ENCODE results near the gene STN1. TPM values are rescaled to one million over a fixed set of nuclear protein-coding genes. Genes with fewer than 3 reads are reported as not detected.

STN1 gene
- total and polyA plus RNA-seq, 2 of the 8 experiments (the other 6 are each of a cell fraction or from before 2014, with no cell fraction given): 10.1 to 12.4 TPM

DNA sequence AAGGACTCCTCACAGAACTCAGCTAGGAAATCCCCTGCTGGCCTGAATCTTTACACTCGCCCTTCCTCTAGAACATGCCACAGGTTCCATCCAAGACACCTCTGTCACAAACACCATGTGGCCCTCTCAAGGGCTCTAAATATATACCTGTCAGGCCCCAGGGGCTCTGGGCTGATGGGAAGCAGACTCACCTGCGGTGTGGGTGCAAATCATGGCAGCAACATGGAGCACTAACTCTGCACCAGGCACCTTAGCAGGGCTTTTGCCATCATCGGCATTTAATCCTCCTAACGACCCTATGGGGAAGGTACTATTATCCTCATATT lies 80.0 kb downstream of the STN1 start:
- ChIA-PET POLR2A (ENCODE audit: partially characterized antibody) (interaction anchor here (1.3 to 3.2 kb wide), 4 partner anchors 12 to 17 kb away, joined by 3 to 8 read pairs (median 4); partner anchors contain the start of gene SH3PXD2A), CTCF (ENCODE audit: partially characterized antibody) (interaction anchor here (0.7 to 3.5 kb wide), 19 partner anchors 10 to 152 kb away, joined by 3 to 14 read pairs (median 3); partner anchors contain the start of gene SH3PXD2A)
- Histone ChIP-seq H3K4me3 (ENCODE audit: extremely low read depth in 1 of 4, insufficient read depth in 2 of 4, low read depth in 3 of 4, low read length in 4 of 4) (no peak overlapping the region), H3K27ac (ENCODE audit: low read depth, low read length) (no peak overlapping the region), H2AFZ (ENCODE audit: low read length) (no peak overlapping the region), H2AK5ac (ENCODE audit: low read depth, low read length) (no peak overlapping the region), H2BK120ac (replicated peaks; ENCODE audit: low read depth, low read length) (no peak overlapping the region), H3K4me2 (ENCODE audit: insufficient read depth in 1 of 2, low read depth in 2 of 2, low read length in 2 of 2) (no peak overlapping the region), H3K27me3 (replicated peaks in 1 of 4; ENCODE audit: control insufficient read depth in 3 of 4, extremely low read depth in 1 of 4, insufficient read depth in 3 of 4, low read length in 3 of 4) (no peaks in the 10 kb centered on the region), H3K36me3 (ENCODE audit: control insufficient read depth in 2 of 4, insufficient read depth in 4 of 4, low read length in 3 of 4) (no peaks in the 10 kb centered on the region), H4K20me1 (replicated peaks in 1 of 2; ENCODE audit: control insufficient read depth in 1 of 2, insufficient read depth in 2 of 2, low read length in 2 of 2) (no peaks in the 10 kb centered on the region), H3K9ac (replicated peaks in 1 of 4; ENCODE audit: extremely low read depth in 1 of 4, low read depth in 3 of 4, low read length in 3 of 4) (no peak overlapping the region; a peak in 1 of 7 replicates), H3K14ac (ENCODE audit: insufficient read length) (no peak overlapping the region), H2BK15ac (ENCODE audit: low read length) (peak overlapping the region; percentile 66; the same call in 1 of the 2 replicates), H3K56ac (replicated peaks; ENCODE audit: insufficient read length, low read depth, low read length) (no peak overlapping the region), H4K8ac (ENCODE audit: extremely low read depth, insufficient read depth, low read length) (no peak overlapping the region), H2BK12ac (ENCODE audit: low read depth, low read length) (0 out of 2 replicates have a peak overlapping the region, but pooled peaks have one; percentile 78), H3K79me2 (ENCODE audit: control insufficient read depth in 1 of 2, insufficient read depth in 2 of 2, low read length in 2 of 2) (no peaks in the 10 kb centered on the region), H3K18ac (ENCODE audit: extremely low read depth, low read length) (no peak overlapping the region), H4K91ac (replicated peaks; ENCODE audit: insufficient read length, low read length) (no peak overlapping the region), H3K4me1 (replicated peaks in 1 of 4; ENCODE audit: control insufficient read depth in 3 of 4, insufficient read depth in 4 of 4, low read length in 3 of 4) (peaks cover 23 to 40% (median 34%) of the 10 kb centered on the region in 4 experiments), H2BK5ac (ENCODE audit: low read depth, low read length) (0 out of 2 replicates have a peak overlapping the region, but pooled peaks have one; percentile 50), H2BK20ac (ENCODE audit: low read length) (no peak overlapping the region), H4K5ac (ENCODE audit: insufficient read length, low read depth, low read length) (no peak overlapping the region), H3K9me3 (ENCODE audit: insufficient read depth in 2 of 2, low read depth in 1 of 2, low read length in 1 of 2) (0 out of 4 replicates have a peak, but pooled peaks cover 0 to under 1% of the 10 kb centered on the region in 2 experiments), H3K23me2 (ENCODE audit: low read depth, low read length) (peaks cover 5% of the 10 kb centered on the region; the same call in 1 of the 2 replicates), H3K23ac (ENCODE audit: insufficient read length) (no peak overlapping the region), H3K4ac (replicated peaks; ENCODE audit: insufficient read length, low read depth, low read length) (no peak overlapping the region), H3K79me1 (ENCODE audit: low read depth, low read length) (no peaks in the 10 kb centered on the region)
- 85% methylated on average over 4 of the region's 4 CpGs; no CpG with 5 or more reads in 1 of the 2 experiments for WGBS, 2 experiments (ENCODE audit: extremely low coverage in 1 of 2, insufficient coverage in 1 of 2, insufficient read length in 1 of 2, insufficient replicate concordance in 2 of 2, low coverage in 1 of 2, low lambda C conversion rate in 2 of 2, missing lambda C conversion rate in 1 of 2)
- DNase-seq (ENCODE audit: low read depth in 1 of 2, low spot score in 2 of 2) (no peak), FAIRE-seq (no peak)
- no peak for TF ChIP-seq SIRT6 (IDR thresholded peaks at IDR 0.05; ENCODE audit: low read length)
- no peak for TF ChIP-seq EZH2 (IDR thresholded peaks at IDR 0.05; ENCODE audit: low read depth, low read length, severe bottlenecking)
- TF ChIP-seq SUZ12 (IDR thresholded peaks at IDR 0.05; ENCODE audit: low read length): no peak
- no peak for TF ChIP-seq SP4 (IDR thresholded peaks at IDR 0.05; ENCODE audit: low read length)
- TF ChIP-seq ZNF274 (IDR thresholded peaks at IDR 0.05; ENCODE audit: borderline replicate concordance, extremely low read depth, low read length): no peak
- TF ChIP-seq, protein P1, sequence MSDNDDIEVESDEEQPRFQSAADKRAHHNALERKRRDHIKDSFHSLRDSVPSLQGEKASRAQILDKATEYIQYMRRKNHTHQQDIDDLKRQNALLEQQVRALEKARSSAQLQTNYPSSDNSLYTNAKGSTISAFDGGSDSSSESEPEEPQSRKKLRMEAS (IDR thresholded peaks at IDR 0.05): no peak
- TF ChIP-seq RBBP5 (IDR thresholded peaks at IDR 0.05; ENCODE audit: borderline replicate concordance, low read depth, low read length): no peak
- TF ChIP-seq TBP (IDR thresholded peaks at IDR 0.05; ENCODE audit: low read depth, low read length): no peak
- TF ChIP-seq HDAC2 (IDR thresholded peaks at IDR 0.05; ENCODE audit: borderline replicate concordance in 1 of 2, low read depth in 2 of 2, low read length in 2 of 2): no peak
- TF ChIP-seq, protein P2, sequence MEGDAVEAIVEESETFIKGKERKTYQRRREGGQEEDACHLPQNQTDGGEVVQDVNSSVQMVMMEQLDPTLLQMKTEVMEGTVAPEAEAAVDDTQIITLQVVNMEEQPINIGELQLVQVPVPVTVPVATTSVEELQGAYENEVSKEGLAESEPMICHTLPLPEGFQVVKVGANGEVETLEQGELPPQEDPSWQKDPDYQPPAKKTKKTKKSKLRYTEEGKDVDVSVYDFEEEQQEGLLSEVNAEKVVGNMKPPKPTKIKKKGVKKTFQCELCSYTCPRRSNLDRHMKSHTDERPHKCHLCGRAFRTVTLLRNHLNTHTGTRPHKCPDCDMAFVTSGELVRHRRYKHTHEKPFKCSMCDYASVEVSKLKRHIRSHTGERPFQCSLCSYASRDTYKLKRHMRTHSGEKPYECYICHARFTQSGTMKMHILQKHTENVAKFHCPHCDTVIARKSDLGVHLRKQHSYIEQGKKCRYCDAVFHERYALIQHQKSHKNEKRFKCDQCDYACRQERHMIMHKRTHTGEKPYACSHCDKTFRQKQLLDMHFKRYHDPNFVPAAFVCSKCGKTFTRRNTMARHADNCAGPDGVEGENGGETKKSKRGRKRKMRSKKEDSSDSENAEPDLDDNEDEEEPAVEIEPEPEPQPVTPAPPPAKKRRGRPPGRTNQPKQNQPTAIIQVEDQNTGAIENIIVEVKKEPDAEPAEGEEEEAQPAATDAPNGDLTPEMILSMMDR (IDR thresholded peaks at IDR 0.05; ENCODE audit: control extremely low read depth in 1 of 3, insufficient read depth in 1 of 3, low read depth in 1 of 3, low read length in 3 of 3): no peak
- TF ChIP-seq POU5F1 (IDR thresholded peaks at IDR 0.05; ENCODE audit: low read depth, low read length): no peak

Measured in H1 (cell line).